GM12878 (cell line): Measurements from ENCODE around the gene TDRD10.

Experiments
- BCL11A ChIP-seq: IDR thresholded peaks from 2 replicates; pipeline ENCODE4 v1.6.1; 2011; ENCODE audit warnings: low read depth, low read length
- CEBPB ChIP-seq, 2 experiments: fragments of 150-350 bp in 1 of 2; IDR thresholded peaks; 2 replicates each; pipeline ENCODE4 v1.6.1; 2012 to 2014; ENCODE audit warnings: low read depth in 2 of 2, low read length in 2 of 2, borderline replicate concordance in 1 of 2, inconsistent platforms in 1 of 2
- CTCF ChIP-seq, 3 experiments: IDR thresholded peaks in 2 of 3; conservative IDR thresholded peaks in 1 of 3; 2 replicates each; pipeline ENCODE4 v1.5.1; 2011; ENCODE audit warnings: low read depth in 3 of 3, low read length in 3 of 3, mild to moderate bottlenecking in 3 of 3, control low read depth in 2 of 3, moderate library complexity in 2 of 3, inconsistent platforms in 1 of 3, mixed read lengths in 1 of 3; ENCODE audit not compliant: control insufficient read depth in 2 of 3, insufficient read depth in 1 of 3; ENCODE audit errors: extremely low read depth in 1 of 3
- E4F1 ChIP-seq: fragments of 450-650 bp; IDR thresholded peaks from 2 replicates; pipeline ENCODE4 v1.6.1; 2018; ENCODE audit warnings: borderline replicate concordance, mild to moderate bottlenecking; ENCODE audit not compliant: partially characterized antibody
- FOXM1 ChIP-seq: IDR thresholded peaks from 2 replicates; pipeline ENCODE4 v1.6.1; 2012; ENCODE audit warnings: low read depth, mild to moderate bottlenecking, inconsistent platforms, low read length, moderate library complexity
- NKRF ChIP-seq: fragments of 450-650 bp; conservative IDR thresholded peaks from 2 replicates; pipeline ENCODE4 v1.6.1; 2017; ENCODE audit warnings: mild to moderate bottlenecking, moderate library complexity
- POLR2A ChIP-seq: IDR thresholded peaks from 2 replicates; pipeline ENCODE4 v1.6.1; 2011; ENCODE audit warnings: low read depth, mild to moderate bottlenecking, low read length
- RAD21 ChIP-seq: IDR thresholded peaks from 2 replicates; pipeline ENCODE4 v1.6.1; 2011; ENCODE audit warnings: mild to moderate bottlenecking, low read depth, low read length, moderate library complexity; ENCODE audit not compliant: insufficient read depth
- SPI1 ChIP-seq: IDR thresholded peaks from 2 replicates; pipeline ENCODE4 v1.6.1; 2011; ENCODE audit warnings: low read depth, mild to moderate bottlenecking, low read length, moderate library complexity, borderline replicate concordance; ENCODE audit not compliant: insufficient read depth
- SUZ12 ChIP-seq: fragments of 200-600 bp; sonication (generic); IDR thresholded peaks from one replicate; pipeline ENCODE4 v1.6.1; 2018; ENCODE audit warnings: antibody characterized with exemption, mild to moderate bottlenecking; ENCODE audit not compliant: unreplicated experiment
- ZBED1 ChIP-seq: IDR thresholded peaks from 2 replicates; pipeline ENCODE4 v1.6.1; 2016; ENCODE audit warnings: borderline replicate concordance
- TF ChIP-seq, protein P1 (sequence below): IDR thresholded peaks from 2 replicates; pipeline ENCODE4 v1.6.1; 2012; ENCODE audit warnings: mild to moderate bottlenecking, low read depth, low read length
- TF ChIP-seq, protein P2 (sequence below): IDR thresholded peaks from 2 replicates; pipeline ENCODE4 v1.6.1; 2012; ENCODE audit warnings: low read depth, low read length, improper control_type of control experiment

DNA sequence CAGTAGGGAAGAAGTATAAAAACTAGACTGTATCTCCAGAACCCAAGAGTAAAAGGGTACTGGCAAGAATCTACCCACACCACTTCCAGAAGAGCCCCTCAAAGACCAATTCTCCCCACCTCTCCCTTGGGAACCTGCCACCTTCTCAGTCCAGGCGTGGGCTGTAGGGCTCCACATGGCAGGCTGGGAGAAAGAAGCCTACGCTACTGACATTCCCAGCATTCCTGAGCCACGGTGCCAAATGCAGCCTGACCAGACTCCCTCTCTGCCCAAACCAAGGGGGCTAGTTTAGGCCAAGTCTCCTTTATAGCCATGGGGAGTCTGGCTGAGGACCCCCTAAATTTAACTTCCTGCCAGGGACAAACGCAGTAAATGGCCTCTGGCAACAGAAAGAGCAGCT is 54.4 kb downstream of the TDRD10 start:
- no peak for TF ChIP-seq POLR2A
- no peak for TF ChIP-seq CEBPB (IDR thresholded peaks at IDR 0.05; ENCODE audit: borderline replicate concordance in 1 of 2, low read depth in 2 of 2, low read length in 2 of 2)
- no peak for TF ChIP-seq SPI1
- TF ChIP-seq, protein P1, sequence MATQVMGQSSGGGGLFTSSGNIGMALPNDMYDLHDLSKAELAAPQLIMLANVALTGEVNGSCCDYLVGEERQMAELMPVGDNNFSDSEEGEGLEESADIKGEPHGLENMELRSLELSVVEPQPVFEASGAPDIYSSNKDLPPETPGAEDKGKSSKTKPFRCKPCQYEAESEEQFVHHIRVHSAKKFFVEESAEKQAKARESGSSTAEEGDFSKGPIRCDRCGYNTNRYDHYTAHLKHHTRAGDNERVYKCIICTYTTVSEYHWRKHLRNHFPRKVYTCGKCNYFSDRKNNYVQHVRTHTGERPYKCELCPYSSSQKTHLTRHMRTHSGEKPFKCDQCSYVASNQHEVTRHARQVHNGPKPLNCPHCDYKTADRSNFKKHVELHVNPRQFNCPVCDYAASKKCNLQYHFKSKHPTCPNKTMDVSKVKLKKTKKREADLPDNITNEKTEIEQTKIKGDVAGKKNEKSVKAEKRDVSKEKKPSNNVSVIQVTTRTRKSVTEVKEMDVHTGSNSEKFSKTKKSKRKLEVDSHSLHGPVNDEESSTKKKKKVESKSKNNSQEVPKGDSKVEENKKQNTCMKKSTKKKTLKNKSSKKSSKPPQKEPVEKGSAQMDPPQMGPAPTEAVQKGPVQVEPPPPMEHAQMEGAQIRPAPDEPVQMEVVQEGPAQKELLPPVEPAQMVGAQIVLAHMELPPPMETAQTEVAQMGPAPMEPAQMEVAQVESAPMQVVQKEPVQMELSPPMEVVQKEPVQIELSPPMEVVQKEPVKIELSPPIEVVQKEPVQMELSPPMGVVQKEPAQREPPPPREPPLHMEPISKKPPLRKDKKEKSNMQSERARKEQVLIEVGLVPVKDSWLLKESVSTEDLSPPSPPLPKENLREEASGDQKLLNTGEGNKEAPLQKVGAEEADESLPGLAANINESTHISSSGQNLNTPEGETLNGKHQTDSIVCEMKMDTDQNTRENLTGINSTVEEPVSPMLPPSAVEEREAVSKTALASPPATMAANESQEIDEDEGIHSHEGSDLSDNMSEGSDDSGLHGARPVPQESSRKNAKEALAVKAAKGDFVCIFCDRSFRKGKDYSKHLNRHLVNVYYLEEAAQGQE: no peak
- TF ChIP-seq FOXM1: no peak
- TF ChIP-seq E4F1: no peak
- TF ChIP-seq ZBED1: no peak
- TF ChIP-seq BCL11A: no peak
- no peak for TF ChIP-seq NKRF
- TF ChIP-seq, protein P2, sequence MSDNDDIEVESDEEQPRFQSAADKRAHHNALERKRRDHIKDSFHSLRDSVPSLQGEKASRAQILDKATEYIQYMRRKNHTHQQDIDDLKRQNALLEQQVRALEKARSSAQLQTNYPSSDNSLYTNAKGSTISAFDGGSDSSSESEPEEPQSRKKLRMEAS: no peak
- no peak for TF ChIP-seq SUZ12
- TF ChIP-seq CTCF (IDR thresholded peaks at IDR 0.05 in 2 of 3, conservative IDR thresholded peaks at IDR 0.05 in 1 of 3; ENCODE audit: control insufficient read depth in 2 of 3, extremely low read depth in 1 of 3, insufficient read depth in 1 of 3, low read depth in 3 of 3, low read length in 3 of 3): no peak
- TF ChIP-seq RAD21: no peak
